NCI-H2227 treated with DMSO at 0.1 percent for 48 hours (cell line): ENCODE data around the gene NPM3.
A peak's percentile ranks its signal among the peaks of the same experiment; 100 is the strongest.
"Not testable (repeated sequence)": the region's sequence is repeated elsewhere in the genome, so short reads cannot be mapped to it uniquely, and the experiment has no call there.

Experiments used
- DNase-seq: peaks from one replicate; lab custom pipeline; 2025; lab: John Stamatoyannopoulos, UW

The NPM3 gene

GRCh38 chr10:101803511-101803910 is 20.3 kb upstream of the NPM3 start:
- DNase-seq, result no peak

GRCh38 chr10:101797403-101798059 is 14.3 kb upstream of the NPM3 start:
- no peak for DNase-seq

- DNase-seq, result no peak
Measured at GRCh38 chr10:101793526-101793925, 10.3 kb upstream of the NPM3 start.

GRCh38 chr10:101789686-101790085 is 6.4 kb upstream of the NPM3 start:
- DNase-seq, result no peak

- DNase-seq, result not testable (repeated sequence)
Measured at GRCh38 chr10:101789231-101789630, 6.0 kb upstream of the NPM3 start.

- DNase-seq, result no peak
Measured at GRCh38 chr10:101785801-101786200, 2.6 kb upstream of the NPM3 start.

- DNase-seq, result no peak
Measured at GRCh38 chr10:101784558-101784957, 1.3 kb upstream of the NPM3 start.

- DNase-seq, result peak; percentile 22
Measured at GRCh38 chr10:101783736-101784118, 481 bp upstream of the NPM3 start.

GRCh38 chr10:101781984-101782810 is 1.0 kb downstream of the NPM3 start:
- no peak for DNase-seq

GRCh38 chr10:101781655-101781983 is 1.6 kb downstream of the NPM3 start:
- DNase-seq, result no peak

- DNase-seq, result peak; percentile 8
Measured at GRCh38 chr10:101780818-101781654, 2.2 kb downstream of the NPM3 start.

GRCh38 chr10:101780187-101780817 is 2.9 kb downstream of the NPM3 start:
- no peak for DNase-seq

- peak; percentile 16 for DNase-seq
Measured at GRCh38 chr10:101779544-101780186, 3.6 kb downstream of the NPM3 start.

- peak; percentile 17 for DNase-seq
Measured at GRCh38 chr10:101778781-101779543, 4.3 kb downstream of the NPM3 start.

GRCh38 chr10:101778151-101778780 is 5.0 kb downstream of the NPM3 start:
- no peak for DNase-seq

- no peak for DNase-seq
Measured at GRCh38 chr10:101777619-101778145, 5.6 kb downstream of the NPM3 start.

- no peak for DNase-seq
Measured at GRCh38 chr10:101776161-101776817, 7.0 kb downstream of the NPM3 start.

- DNase-seq, result no peak
Measured at GRCh38 chr10:101775273-101776160, 7.7 kb downstream of the NPM3 start, which contains the start of gene FGF8. Gene FGF8 (minus strand): TSS chr10:101776114. CDS start chr10:101775900, 214 bp downstream.
